Keratinocyte (primary cell): ENCODE measurements around the gene FBXO46.

ENCODE experiments used
- CTCF ChIP-seq, 3 experiments: IDR thresholded peaks in 1 of 3; conservative IDR thresholded peaks in 1 of 3; optimal IDR thresholded peaks in 1 of 3; 2 replicates in 2 of 3; 3 replicates in 1 of 3; pipeline versions ENCODE3 to v1.5.1; 2011; ENCODE audit warnings: low read length in 3 of 3, mild to moderate bottlenecking in 3 of 3, moderate library complexity in 2 of 3, control low read depth in 1 of 3, inconsistent platforms in 1 of 3; ENCODE audit not compliant: insufficient read depth in 2 of 3; ENCODE audit errors: extremely low read depth in 1 of 3
- EZH2 ChIP-seq: IDR thresholded peaks from one replicate; pipeline ENCODE4 v1.6.1; 2012; ENCODE audit warnings: inconsistent platforms, mild to moderate bottlenecking, low read length, moderate library complexity

- no peak for TF ChIP-seq CTCF (optimal IDR thresholded peaks at IDR 0.05 in 1 of 3, IDR thresholded peaks at IDR 0.05 in 1 of 3, conservative IDR thresholded peaks at IDR 0.05 in 1 of 3; ENCODE audit: extremely low read depth in 1 of 3, insufficient read depth in 2 of 3, low read length in 3 of 3)
- TF ChIP-seq EZH2: no peak
Observed at GRCh38 chr19:45771311-45771933, 40.7 kb upstream of the FBXO46 start.
